Endometrial microvascular endothelial cells (primary cell): ENCODE measurements around the gene CCDC146. TPM values are rescaled to one million over a fixed set of nuclear protein-coding genes. Genes with fewer than 3 reads are reported as not detected.
"Not testable (repeated sequence)": the region's sequence is repeated elsewhere in the genome, so short reads cannot be mapped to it uniquely, and the experiment has no call there.

Experiments
- in situ Hi-C: cut with HindIII; loops from 2 replicates; pipeline ENCODE4 v1.10.0; 2017; ENCODE audit warnings: low sequenced_read_pairs, low pct_unique_long_range_greater_than_20kb; ENCODE audit errors: inconsistent ontology term
- total RNA-seq: library from RNA; depleted of rRNA; stranded (reverse); fragments of >200 nt; gene quantifications from one replicate; pipeline ENCODE4 v1.2.3, GENCODE V29; 2015; ENCODE audit errors: inconsistent ontology term

Gene CCDC146
- total RNA-seq, 1 donor from 2014 or later: 0.37 TPM

DNA sequence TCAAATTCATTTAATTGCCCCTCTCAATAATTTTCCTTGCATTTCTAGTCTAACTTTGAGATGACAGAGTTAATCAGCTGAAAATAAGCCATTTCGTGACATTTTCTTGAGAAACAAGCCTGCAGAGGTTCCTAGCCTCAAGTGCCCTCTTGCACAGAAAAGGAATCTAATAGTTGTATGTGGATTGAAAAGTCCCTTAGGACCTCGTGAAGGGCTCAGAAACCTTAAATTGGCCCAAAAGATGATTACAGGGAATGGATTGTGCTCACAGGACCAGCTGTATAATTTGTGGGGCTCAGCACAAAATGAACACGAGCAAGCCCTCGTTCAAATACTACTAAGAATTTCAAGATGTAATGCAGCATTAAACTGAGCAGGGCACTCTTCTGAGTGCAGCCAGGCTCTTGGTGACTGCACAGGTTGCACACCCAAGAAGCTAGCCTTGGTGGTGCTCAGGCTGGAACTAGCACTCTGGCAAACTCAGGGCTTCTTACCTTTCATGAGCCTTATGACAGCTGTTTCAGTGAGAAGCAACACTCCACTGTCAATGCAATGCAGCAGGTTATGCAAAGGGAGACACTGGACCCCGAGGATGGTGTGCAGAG lies 191.6 kb downstream of the CCDC146 start:
- in situ Hi-C loops: no loop called here

DNA sequence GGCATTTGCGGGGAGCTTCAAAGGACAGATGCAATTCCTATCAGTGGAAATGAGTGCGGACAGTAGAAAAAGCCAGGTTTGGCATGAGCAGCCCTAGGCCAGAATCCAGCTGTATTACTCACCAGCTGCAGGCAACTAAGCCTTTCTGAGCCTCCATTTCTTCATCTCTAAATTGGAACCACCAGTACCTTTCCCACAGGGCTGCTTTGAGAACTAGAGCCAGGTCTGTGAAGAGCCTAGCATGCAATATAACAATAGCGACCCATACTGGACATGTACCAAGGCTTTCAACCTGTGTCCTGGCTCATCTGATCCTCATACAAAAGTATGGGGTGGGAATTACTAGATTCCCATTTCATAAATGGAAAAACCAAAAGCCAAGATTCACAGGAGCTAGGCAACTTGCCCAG lies 192.8 kb downstream of the CCDC146 start:
- in situ Hi-C loops: no loop called here

DNA sequence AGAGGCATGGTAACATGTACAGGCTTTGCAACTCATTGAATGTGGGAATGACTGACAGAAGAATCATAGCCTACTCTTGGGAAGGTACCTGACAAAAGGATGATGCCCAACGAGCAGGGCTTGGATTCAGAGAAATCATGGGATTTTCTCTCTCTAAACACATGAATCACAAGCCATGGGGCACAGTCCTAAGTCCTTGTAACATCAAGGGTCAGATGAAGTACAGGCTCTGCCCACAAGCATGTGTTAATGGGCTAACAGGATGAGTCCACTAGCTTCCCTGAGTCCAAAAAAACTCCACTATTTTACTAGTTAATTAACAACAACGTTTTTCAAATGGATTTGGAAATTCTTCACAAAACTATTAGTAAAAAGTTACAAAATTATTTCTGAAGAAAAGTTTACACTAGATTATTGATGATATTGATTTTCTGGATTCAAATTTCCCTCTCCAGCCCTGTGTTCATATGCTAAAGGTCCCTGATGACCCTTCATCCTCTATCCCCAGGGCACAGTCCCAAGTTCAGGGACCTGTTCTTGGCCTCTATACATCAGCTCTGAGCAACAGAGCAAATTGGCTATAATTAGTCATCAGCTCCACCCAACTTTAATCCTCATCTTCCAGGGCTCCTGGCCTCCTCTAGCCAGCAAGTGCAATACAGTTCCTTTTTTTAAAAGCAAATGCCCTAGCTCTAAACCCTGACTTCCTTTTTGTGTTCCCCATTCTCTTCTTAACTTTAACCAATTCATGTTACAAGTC lies 194.0 kb downstream of the CCDC146 start:
- in situ Hi-C loops: no loop called here

DNA sequence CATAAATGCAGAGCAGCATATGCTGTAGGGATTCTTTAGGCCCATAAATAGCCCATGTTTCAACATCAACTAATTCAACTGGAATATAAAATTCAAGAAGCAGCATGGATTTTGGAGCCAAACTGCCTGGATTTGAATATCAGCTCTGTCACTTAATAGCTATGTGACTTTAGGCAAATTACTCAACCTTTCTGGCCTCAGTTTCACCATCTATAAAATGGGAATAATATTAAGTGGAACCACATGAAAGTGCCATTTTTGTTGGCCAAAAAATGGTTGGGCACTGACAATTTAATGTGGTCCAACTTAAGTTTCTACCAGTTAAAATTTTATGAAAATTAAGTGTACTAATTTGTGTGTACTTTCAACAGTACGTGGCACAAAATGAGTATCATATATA lies 195.6 kb downstream of the CCDC146 start:
- in situ Hi-C loops: no loop called here

DNA sequence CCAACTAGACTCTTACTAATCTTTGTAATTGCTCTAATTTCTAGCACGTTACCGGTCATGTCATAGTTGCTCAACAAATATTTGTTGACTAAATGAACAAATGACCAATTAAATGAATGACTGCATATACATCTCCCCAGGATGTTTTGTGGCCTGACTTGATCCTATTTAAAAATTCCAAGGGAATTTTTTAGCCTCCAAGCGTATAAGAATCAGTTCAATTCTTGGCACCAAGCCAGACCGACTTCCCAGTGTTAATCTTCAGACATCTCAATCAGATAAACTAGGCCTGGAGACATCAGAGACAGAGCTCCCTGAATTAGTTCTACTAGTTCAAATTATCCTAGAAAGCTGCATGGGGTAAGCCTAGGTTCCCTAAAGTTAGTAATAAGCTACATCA lies 197.7 kb downstream of the CCDC146 start:
- in situ Hi-C loops: no loop called here

DNA sequence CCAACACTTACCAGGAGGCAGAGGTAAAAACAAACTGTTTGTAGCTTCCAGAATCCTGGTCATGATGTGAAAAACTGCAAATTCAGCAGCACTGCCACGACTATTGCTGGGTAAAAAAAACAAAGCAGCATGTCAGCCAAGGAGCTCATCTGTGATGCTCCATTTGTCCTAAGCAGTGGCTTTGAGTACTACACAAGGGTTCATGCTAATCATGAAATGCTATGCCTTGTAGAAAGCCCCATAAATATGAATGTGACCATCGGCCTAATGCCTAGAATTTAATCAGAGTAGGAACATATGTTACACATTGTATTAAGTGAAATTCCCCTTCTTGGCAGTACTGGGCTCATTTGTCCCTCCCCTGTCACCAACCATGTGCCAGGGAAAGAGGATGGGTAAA lies 198.3 kb downstream of the CCDC146 start:
- in situ Hi-C loops: no loop called here

DNA sequence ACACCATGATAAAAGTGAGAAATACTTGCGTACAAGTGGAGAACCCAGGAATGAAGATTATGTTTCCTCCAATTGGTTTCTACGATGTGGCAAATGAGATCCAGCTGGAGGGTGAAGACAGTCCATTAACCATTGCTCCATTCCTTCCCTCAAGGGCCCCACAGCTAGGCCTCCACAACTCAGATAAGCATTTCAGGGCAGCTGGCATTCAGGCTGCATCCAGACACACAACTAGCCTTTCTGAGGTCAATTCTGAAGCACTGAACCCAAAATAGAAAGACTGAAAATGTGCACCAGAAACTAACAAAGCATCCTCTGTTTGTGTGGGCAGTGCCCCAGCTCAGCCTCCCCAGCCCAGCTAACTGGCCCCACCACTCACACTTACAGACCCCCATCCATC lies 198.9 kb downstream of the CCDC146 start:
- in situ Hi-C loops: no loop called here

DNA sequence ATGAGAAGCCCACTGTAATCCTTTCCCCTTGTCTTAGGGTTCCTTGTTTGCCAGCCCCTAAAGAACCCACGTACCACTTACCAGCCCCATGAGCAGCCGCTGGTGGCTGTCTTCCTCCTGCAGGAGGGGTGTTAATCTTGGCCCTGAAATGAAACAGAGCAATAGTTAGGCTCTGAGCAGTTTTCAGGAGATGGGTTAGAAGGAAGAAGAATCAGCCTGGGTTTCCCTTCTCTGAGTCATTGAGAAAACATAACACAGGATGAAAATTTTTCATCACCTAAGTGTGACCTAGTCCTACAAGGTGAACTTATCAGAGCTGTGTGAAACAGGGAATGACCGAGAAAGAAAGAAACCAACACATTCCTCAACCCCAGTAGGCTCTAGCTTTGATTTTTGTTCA lies 203.7 kb downstream of the CCDC146 start:
- in situ Hi-C loops: no loop called here

DNA sequence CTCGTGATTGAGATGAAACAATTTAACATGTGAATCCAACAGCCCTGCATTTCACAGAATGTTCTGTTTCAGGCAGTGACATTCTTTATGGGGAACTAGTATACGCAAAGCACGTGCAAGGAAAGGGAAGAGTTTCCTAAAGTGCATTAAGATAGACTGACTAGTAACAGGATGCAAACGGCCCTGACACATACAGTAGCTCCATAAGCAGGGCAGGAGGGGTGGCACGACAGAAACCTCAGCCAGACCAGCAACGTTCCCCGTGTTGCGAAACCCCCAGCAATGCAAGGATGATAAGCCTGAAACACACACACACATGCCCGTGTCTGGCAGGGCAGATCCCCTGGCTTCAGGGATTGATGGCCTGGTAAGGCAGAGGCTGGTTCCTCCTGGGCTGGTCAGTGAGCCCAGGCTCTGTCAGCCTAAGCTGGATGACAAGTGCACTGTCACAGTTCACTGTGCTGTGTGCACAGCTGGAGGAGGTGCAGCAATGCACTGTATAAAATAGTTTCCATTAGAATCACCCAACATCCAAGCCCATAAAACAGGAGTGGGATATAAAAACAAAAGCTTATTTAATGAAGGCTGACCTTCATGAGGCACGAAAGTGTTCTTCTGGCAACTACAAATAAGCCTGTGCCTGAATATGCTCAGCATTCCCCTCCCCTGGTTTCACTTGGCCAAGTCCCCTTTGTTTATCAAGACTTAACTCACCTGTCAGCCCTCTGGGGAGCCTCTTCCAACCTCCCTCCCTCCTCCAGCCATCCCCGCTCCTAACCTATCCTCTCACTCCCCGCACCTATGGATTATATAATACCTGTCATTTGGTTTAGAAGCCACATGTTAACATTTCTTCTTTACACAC lies 204.9 kb downstream of the CCDC146 start:
- in situ Hi-C loops: no loop called here

DNA sequence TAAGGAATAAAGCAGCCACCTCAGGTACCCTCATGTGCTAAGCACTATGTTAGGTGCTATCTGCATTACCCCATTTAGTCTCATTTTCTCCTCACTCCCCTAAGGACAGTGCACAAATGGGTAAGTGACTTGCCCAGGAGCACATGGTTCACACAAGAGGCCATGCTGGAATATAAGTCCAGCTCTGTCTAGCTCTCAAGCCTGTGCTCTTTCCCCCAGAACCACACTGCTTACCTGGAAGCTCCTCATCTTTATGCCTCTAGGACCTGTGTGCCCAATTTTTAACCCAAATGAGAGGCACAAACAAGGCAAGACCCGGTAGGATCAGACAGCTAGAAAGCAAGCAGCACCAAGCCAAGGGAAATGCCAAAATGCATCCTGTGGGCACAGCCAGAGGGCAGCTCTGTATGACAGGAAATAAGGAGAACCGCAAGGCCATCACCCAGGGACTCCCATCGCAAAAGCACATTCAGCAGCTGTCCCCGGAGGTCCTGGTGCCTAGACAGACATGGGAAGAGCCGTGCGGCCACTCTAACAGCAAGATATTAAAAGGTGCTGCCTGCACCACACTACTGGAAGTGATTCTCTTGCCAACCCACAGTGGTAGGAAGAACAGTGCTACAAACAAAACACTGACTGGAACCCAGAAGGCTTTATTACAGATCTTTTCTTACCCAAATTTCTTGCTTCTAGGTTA lies 205.7 kb downstream of the CCDC146 start:
- in situ Hi-C loops: no loop called here

DNA sequence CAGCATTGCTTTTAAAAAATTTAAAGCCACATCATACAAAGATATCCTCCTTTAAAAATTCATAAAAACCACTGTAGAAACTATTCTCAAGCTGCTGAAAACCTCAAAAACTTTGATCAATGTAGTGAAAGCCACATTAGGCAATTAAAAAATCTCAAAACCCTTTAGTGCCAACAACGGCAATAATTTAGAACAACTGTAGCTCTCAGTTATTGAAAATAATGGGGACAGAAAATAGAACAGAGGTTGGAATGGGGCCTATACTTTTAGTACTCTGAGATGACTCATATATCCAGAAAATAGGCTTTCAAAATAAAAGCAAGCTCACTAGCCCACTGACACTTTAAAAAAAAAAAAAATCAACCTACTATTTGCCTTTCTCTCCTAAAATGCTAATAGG lies 206.3 kb downstream of the CCDC146 start:
- in situ Hi-C loops: no loop called here

DNA sequence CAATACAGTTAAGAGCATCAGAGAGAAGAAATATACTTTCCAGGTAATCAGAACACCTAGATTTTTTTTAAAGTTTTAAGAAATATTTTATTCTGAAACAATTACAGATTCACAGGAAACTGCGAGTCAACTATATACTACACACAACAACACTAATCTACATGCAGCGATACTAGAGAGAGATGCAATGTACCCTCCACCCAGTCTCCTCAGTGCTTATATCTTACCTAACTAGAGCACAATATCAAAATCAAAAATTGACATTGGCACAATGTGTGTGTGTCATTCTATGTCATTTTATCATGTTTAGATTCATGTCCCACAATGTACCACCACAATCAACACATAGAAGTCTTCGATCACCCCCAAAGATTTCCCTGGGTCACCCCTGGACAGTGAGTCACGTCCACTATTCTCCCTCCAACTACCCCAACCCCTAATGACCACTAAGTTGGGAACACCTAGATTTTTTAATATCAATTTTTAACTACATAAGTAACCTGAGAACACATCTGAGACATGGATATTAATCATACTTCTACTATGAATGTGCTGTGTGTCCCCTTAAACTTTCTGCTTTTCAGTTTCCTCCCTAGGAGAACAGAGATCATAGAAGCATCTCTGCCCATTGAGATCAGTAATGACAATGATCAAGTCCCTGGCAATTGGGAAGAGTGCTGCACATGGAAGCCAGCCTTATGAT lies 207.2 kb downstream of the CCDC146 start:
- in situ Hi-C loops: no loop called here

DNA sequence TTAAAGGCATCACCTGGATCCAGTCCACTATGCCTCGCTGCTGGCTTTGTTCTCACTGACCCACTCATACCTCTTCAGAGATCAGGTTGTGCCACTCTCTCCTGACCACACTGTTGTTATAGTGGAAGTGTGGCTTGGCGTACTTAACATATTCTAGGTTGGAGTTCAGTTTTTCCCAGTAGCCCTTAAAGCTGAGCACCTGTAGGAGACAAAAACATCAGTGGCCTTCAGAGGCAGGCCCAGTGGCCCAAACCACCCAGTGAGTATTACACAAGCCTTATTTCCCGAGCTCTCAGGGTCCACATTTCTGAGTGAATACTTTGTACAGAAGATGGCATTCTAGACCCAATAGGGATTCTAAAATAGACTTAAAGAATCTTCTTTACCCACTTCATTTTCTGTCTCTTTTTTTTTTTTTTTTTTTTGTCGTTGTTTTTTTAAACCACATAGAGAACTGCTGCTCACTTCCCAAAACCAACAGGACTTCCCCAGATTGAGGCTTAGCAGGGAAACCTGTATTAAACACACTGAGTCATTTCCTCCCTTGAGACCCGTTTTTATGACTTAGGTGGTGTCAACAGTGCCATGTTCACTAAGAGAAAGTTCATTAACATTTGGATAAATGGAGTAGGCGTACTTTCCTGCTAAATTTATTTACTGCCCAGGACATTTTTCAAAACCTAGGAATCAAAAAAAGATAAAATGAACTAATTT lies 207.9 kb downstream of the CCDC146 start:
- in situ Hi-C loops: no loop called here

DNA sequence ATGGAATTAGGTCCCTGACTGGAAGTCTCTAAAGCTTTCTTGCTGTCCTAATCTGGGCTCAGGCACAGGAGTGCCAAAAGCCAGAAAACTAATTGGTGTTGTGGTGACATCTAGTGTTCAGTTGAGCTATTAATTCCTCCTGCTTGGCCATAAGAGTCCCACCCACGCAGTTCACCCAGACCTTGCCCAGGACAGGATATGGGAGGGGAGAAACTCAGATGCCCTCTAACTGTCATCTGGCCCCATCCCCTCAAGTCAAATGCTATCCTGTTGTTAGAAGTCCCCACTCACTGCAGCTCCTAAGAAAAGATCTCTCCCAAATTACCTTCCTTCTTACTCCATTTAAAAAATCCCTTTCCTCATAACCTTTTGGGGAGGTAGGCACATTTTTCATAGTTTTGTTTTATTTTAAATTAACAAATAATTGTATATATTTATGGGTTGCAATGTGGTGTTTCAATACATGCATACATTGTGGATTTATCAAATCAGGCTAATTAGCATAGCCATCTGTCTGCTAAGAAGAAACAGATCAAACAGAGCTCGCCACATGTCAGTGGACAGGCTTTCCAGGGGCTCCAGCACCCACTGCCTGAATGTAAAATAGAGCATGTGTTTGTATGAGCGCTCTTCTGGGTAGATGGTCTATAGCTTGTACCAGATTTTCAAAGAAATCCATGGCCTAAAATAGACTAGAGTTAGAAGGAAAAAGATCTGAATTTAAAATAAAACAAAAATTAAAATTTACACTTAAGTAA lies 209.7 kb downstream of the CCDC146 start:
- in situ Hi-C loops: no loop called here

DNA sequence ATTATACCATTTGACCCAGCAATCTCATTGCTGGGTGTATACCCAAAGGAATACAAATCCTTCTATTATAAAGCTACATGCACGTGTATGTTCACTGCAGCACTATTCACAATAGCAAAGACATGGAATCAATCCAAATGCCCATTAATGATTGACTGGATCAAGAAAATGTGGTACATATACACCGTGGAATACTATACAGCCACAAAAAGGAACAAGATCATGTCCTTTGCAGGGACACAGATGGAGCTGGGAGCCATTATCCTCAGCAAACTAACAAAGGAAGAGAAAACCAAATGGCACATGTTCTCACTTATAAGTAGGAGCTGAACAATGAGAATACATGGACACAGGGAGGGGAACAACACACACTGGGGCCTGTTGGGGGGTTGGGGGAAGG lies 211.6 kb downstream of the CCDC146 start:
- in situ Hi-C loops: not testable (repeated sequence)

DNA sequence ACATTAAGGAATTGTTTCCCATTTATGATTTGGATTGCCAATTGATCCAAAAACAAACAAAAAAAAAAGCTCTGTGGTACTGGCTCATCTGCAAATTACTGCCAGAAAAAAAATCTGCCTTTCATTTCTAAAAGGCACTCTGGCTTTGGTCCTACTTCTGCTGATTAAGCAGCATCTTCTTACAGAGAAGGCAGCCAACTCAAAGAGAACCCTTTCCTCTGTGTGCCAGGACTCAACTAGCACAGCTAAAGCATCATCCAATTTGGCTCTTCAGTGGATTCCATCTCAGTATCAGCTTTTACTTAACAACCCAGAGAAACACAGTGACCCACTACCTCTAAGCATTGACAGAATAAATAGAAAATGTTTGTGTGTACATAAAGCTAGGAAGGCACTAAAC lies 213.2 kb downstream of the CCDC146 start:
- in situ Hi-C loops: no loop called here

DNA sequence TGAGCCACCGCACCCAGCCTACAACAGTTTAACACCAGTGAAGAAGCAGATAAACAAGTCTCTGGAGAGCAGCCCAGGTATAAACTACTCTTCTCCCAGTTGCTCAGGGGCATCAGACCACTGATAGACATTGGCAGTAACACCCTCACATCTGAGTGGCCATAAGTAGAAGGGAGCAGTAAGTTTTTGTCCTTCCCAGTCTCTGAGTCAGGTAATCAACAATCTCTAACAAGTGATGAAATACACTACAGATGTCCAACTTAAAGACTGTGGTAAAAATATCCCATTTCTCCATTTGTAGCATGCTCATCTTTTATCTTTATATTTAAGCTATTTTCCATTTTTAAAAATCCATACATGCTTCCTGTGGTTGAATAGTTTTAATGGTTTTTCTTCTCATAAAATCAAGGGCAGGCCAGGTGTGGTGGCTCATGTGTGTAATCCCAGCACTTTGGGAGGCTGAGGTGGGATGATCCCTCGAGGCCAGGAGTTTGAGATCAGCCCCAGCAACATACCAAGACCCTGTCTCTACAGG lies 215.1 kb downstream of the CCDC146 start:
- in situ Hi-C loops: no loop called here
